AG04449 (cell line): ENCODE data around the gene ANKRD49.

ENCODE experiments used
- CTCF ChIA-PET: fragments of 350-600 bp; formaldehyde crosslinking; extraction: SDS; loops from one replicate; lab custom pipeline; 2021; ENCODE audit warnings: antibody characterized with exemption; lab: Yijun Ruan, JAX
- POLR2A ChIA-PET: fragments of 400-600, 350-600 bp; formaldehyde crosslinking; extraction: SDS; loops from one replicate; lab custom pipeline; 2020; ENCODE audit warnings: antibody characterized with exemption, inconsistent platforms; lab: Yijun Ruan, JAX
- DNase-seq: peaks from one replicate; pipeline ENCODE4 v3.0.0-alpha.2; 2010; ENCODE audit warnings: low read depth, low spot score
- H3K4me3 ChIP-seq: 2 replicates; pipeline ENCODE4 v1.5.1; 2011; ENCODE audit warnings: low read depth, mild to moderate bottlenecking, control low read depth, low read length
- TF ChIP-seq, protein P1 (sequence below): IDR thresholded peaks from one replicate; pipeline ENCODE4 v1.5.1; 2011; ENCODE audit warnings: mild to moderate bottlenecking, moderate library complexity, low read length, control low read depth, inconsistent platforms; ENCODE audit not compliant: insufficient read depth; ENCODE audit errors: missing control alignments

Gene ANKRD49

DNA sequence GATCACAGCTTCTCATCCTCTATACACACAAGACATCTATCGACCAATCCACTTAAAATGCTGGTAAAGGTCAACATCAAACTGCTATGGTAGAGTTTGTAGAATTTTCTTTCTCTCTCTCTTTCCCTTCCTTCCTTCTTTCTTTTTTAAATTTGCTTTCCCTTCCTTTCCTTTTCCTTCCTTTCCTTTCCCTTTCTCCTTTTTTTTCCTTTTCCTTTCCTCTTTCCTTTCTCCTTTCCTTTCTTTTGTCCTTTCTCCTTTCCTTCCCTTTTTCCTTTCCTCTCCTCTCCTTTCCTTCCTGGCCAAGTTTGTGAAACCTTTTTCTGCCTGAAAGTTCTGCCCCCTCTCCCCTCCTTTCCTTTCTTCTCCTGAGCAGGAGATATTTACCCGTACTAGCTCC, 21.6 kb downstream of the ANKRD49 start:
- DNase-seq = no peak
- TF ChIP-seq, protein P1, sequence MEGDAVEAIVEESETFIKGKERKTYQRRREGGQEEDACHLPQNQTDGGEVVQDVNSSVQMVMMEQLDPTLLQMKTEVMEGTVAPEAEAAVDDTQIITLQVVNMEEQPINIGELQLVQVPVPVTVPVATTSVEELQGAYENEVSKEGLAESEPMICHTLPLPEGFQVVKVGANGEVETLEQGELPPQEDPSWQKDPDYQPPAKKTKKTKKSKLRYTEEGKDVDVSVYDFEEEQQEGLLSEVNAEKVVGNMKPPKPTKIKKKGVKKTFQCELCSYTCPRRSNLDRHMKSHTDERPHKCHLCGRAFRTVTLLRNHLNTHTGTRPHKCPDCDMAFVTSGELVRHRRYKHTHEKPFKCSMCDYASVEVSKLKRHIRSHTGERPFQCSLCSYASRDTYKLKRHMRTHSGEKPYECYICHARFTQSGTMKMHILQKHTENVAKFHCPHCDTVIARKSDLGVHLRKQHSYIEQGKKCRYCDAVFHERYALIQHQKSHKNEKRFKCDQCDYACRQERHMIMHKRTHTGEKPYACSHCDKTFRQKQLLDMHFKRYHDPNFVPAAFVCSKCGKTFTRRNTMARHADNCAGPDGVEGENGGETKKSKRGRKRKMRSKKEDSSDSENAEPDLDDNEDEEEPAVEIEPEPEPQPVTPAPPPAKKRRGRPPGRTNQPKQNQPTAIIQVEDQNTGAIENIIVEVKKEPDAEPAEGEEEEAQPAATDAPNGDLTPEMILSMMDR = no peak
- ChIA-PET CTCF (interaction anchor here (0.7 to 13.7 kb wide), 6 partner anchors 10 to 620 kb away, joined by 3 to 154 read pairs (median 6); no protein-coding TSS in a partner anchor), POLR2A (no interaction called here)
- no peak overlapping the region for H3K4me3 ChIP-seq

DNA sequence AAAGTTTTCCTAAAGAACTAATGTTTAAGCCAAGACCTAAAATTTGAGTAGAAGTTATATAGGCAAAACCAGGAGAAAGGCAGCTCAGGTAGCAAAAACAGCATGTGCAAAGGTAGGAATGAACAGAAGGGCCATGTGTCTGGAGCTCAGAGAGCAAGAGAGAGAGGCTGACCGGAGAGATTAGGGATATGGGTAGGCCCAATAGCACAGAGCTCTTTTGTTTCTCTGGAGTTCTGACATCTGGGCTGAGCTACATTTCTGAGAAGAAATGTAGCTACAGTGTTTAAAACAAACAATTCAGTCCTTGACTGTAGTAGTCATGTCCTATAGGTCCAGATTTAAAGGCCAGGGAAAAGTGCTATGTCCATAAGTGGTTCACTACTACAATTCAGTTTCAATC, 22.9 kb downstream of the ANKRD49 start:
- no peak for DNase-seq
- H3K4me3 ChIP-seq = no peak overlapping the region
- POLR2A ChIA-PET = no interaction called here
- TF ChIP-seq, protein P1 = no peak
- CTCF ChIA-PET = interaction anchor here (0.6 to 13.7 kb wide), 12 partner anchors 10 to 622 kb away, joined by 3 to 270 read pairs (median 5); no protein-coding TSS in a partner anchor

DNA sequence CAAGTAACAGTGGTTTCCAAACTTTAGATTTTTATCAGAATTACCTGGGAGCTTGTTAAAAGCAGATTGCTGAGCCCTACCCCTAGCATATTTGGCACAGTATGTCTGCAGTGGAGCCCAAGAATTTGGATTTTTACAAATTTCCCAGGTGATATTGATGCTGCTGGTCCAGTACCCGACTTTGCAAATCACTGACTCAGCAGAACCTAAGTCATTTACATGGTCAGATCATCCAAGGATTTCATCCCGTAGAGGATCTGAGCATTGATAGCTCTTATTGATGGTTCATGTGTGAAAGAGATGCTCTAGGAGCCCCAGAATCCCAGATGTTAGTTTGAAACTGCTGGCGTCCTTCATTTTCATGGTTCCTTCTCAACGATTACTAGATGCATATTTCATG, 24.5 kb downstream of the ANKRD49 start:
- CTCF ChIA-PET = interaction anchor here (0.9 to 13.7 kb wide), 15 partner anchors 10 to 623 kb away, joined by 3 to 270 read pairs (median 8); no protein-coding TSS in a partner anchor
- TF ChIP-seq, protein P1 = no peak
- POLR2A ChIA-PET = no interaction called here
- no peak overlapping the region for H3K4me3 ChIP-seq
- no peak for DNase-seq

DNA sequence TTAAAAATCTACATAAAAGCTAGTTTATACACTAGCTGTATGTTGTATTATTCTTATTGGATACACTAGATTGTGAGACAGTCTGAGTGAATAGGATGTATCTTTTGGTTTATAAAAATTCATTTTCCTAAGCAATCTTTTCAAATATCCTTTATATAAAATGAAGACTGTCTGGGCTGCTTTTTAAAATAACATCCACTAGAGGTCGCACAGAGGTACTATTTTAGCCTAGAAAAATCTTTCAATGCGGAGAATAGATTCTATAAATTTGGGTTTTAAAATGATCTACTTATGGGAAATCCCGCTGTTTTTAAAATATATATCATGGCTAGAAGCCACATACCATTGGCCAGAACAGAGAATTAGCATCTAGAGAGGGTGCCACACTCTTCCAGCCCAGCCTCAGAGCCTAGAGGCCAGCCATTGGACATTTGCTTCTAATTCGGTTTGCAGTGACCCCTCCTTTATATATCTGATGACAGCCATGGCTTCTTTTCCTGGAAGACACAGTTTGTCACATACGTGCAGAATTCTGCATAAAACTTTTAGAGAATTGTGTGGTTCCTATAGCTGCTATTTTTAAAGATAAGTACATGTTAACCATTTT, 25.8 kb downstream of the ANKRD49 start:
- no peak for DNase-seq
- ChIA-PET POLR2A (no interaction called here), CTCF (interaction anchor here (0.6 to 13.7 kb wide), 33 partner anchors 8 to 624 kb away, joined by 3 to 270 read pairs (median 6); partner anchors contain the start of genes C11orf97 and FUT4)
- no peak overlapping the region for H3K4me3 ChIP-seq
- TF ChIP-seq, protein P1 = peak; percentile 10

DNA sequence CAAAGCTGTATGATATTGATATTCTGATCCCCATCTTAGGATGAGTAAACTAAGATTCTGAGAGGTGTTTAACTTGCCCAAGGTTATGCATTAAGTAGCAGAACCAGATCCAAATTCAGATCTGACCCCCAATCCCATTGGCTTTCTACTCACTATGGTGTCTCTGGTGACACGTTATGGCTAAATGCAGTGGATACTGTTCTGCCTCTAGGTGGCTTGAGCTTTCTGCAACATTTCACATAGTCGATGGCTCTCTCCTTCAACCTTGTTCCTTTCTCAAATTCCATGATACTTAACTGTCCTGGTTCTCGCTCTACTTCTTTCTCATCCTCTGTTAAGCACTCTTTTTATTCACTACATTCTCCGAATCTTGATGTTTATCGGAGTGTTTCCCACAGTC, 27.9 kb downstream of the ANKRD49 start:
- CTCF ChIA-PET = interaction anchor here (0.7 to 13.7 kb wide), 22 partner anchors 10 to 626 kb away, joined by 3 to 270 read pairs (median 7); partner anchors contain the start of gene C11orf97
- POLR2A ChIA-PET = interaction anchor here (0.7 kb wide), 1 partner anchor 1679 kb away, joined by 3 read pairs; no protein-coding TSS in a partner anchor
- TF ChIP-seq, protein P1 = peak; percentile 62
- no peak for DNase-seq
- no peak overlapping the region for H3K4me3 ChIP-seq

DNA sequence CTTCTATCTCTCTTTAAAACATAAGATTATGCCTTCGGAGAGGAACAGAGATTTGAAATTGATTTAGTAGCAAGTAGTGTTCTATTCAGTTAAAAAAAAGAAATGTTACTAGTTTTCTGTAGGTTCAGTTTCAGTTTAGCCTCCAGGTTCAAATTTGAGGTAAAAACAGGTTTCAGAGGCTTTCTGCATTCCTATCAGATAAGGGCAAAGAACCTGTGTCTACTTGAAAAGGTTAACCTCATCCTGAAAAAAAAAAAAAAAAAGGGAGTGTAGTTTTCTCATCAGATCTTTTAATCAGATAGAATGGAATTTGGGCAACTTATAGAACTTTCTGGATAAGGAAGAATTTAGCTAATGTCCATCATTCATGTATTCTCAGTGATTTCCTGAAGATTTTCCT, 30.6 kb downstream of the ANKRD49 start:
- CTCF ChIA-PET = interaction anchor here (0.7 to 13.7 kb wide), 7 partner anchors 19 to 80 kb away, joined by 3 to 270 read pairs (median 5); no protein-coding TSS in a partner anchor

More for the DNA sequence above, 30.6 kb downstream of the ANKRD49 start:
- DNase-seq = no peak
- H3K4me3 ChIP-seq = no peak overlapping the region
- TF ChIP-seq, protein P1 = no peak
- POLR2A ChIA-PET = no interaction called here
